NCI-H446 (cell line): ENCODE data around the gene SLC10A3.
A peak's percentile ranks its signal among the peaks of the same experiment; 100 is the strongest.
"Not testable (repeated sequence)": the region's sequence is repeated elsewhere in the genome, so short reads cannot be mapped to it uniquely, and the experiment has no call there.

Experiments
- DNase-seq, 2 experiments: peaks; one replicate each; lab custom pipeline; 2025; lab: John Stamatoyannopoulos, UW

SLC10A3 gene

GRCh38 chrX:154509455-154509854, 19.0 kb upstream of the SLC10A3 start:
- no peak for DNase-seq

GRCh38 chrX:154508384-154508745, 17.9 kb upstream of the SLC10A3 start:
- DNase-seq = no peak

- DNase-seq = no peak
These were observed 17.4 kb upstream of the SLC10A3 start for GRCh38 chrX:154507673-154508383.

GRCh38 chrX:154506483-154507332, 16.3 kb upstream of the SLC10A3 start:
- no peak for DNase-seq

- DNase-seq = no peak
These were observed 15.3 kb upstream of the SLC10A3 start for GRCh38 chrX:154505734-154506133.

- no peak for DNase-seq
These were observed 12.6 kb upstream of the SLC10A3 start for GRCh38 chrX:154502989-154503388.

GRCh38 chrX:154502098-154502497, 11.7 kb upstream of the SLC10A3 start:
- DNase-seq = no peak

GRCh38 chrX:154501423-154501822, 11.0 kb upstream of the SLC10A3 start:
- not testable (repeated sequence) for DNase-seq

- DNase-seq = not testable (repeated sequence)
These were observed 6.2 kb upstream of the SLC10A3 start for GRCh38 chrX:154496591-154497137.

GRCh38 chrX:154495472-154495922, 5.1 kb upstream of the SLC10A3 start:
- DNase-seq = no peak

- DNase-seq = no peak
These were observed 4.3 kb upstream of the SLC10A3 start for GRCh38 chrX:154494715-154495114.

GRCh38 chrX:154490021-154490413, 412 bp downstream of the SLC10A3 start:
- peak in 1 of 2 experiments; percentile 12 for DNase-seq

- no peak for DNase-seq
These were observed 1.2 kb downstream of the SLC10A3 start for GRCh38 chrX:154489182-154489581.

- no peak for DNase-seq
These were observed 1.9 kb downstream of the SLC10A3 start for GRCh38 chrX:154488336-154489075.

GRCh38 chrX:154487518-154488290, 2.7 kb downstream of the SLC10A3 start:
- DNase-seq = no peak

- peak in 1 of 2 experiments; percentile 53 for DNase-seq
These were observed 3.8 kb downstream of the SLC10A3 start, which contains the start of gene UBL4A for GRCh38 chrX:154486396-154487207. Gene UBL4A, minus strand, starts transcription at chrX:154486615. Its CDS starts 31 bp downstream, at chrX:154486584.

GRCh38 chrX:154486052-154486395, 4.4 kb downstream of the SLC10A3 start:
- DNase-seq = peak in 1 of 2 experiments; percentile 19

GRCh38 chrX:154485150-154486051, 5.0 kb downstream of the SLC10A3 start:
- DNase-seq = peak in 1 of 2 experiments; percentile 19
